Articular chondrocyte of knee joint (primary cell): ENCODE measurements around the gene AASS. TPM values are rescaled to one million over a fixed set of nuclear protein-coding genes. Genes with fewer than 3 reads are reported as not detected.

Experiments used
- small RNA-seq: library from RNA; depleted of rRNA; stranded (forward); fragments of <200 nt; gene quantifications from one replicate; pipeline ENCODE3, GENCODE V24; 2012
- total RNA-seq: library from RNA; depleted of rRNA; stranded (reverse); fragments of >200 nt; gene quantifications from 2 replicates; pipeline ENCODE4 v1.2.3, GENCODE V29; 2012

AASS gene
- total RNA-seq = 21.7 and 26.3 TPM in 2 replicates

GRCh38 chr7:122143751-122144711, at the start of gene AASS:
TSS of gene AASS (minus strand) at chr7:122144249. CDS start at chr7:122133726, 10,523 bp downstream.

Small RNAs within 50 kb of the gene (small RNA-seq; reads per million reads assigned to genes)
- not detected for gene RNU7-154P

Other genes with a start within 250 kb of the AASS start
- gene FEZF1, start 160.5 kb upstream of the AASS start, total RNA-seq = not detected in 2 replicates